HepG2 (cell line): ENCODE data around the gene CREBBP.

Experiments
- MTA1 ChIP-seq: sonication (generic); formaldehyde crosslinking; IDR thresholded peaks from 2 replicates; pipeline ENCODE4 v1.4.0; 2020; ENCODE audit warnings: missing genetic modification reagents, mild to moderate bottlenecking, borderline replicate concordance
- NFIC ChIP-seq: IDR thresholded peaks from 2 replicates; pipeline ENCODE4 v1.6.1; 2012; ENCODE audit warnings: mild to moderate bottlenecking, low read length, inconsistent platforms
- PHF8 ChIP-seq: sonication (generic); formaldehyde crosslinking; IDR thresholded peaks from 2 replicates; pipeline ENCODE4 v1.5.0; 2020; ENCODE audit warnings: missing genetic modification reagents
- POLR2A ChIP-seq, 2 experiments: IDR thresholded peaks; 2 replicates each; pipeline ENCODE4 v1.6.1; 2011; ENCODE audit warnings: low read depth in 2 of 2, low read length in 2 of 2, mild to moderate bottlenecking in 1 of 2, moderate library complexity in 1 of 2; ENCODE audit not compliant: insufficient read depth in 1 of 2
- POLR2AphosphoS5 ChIP-seq: IDR thresholded peaks from 2 replicates; pipeline ENCODE4 v1.6.1; 2012; ENCODE audit warnings: low read depth, low read length
- SRSF4 ChIP-seq: fragments of 200-400 bp; formaldehyde crosslinking; IDR thresholded peaks from one replicate; pipeline ENCODE4 v1.6.1; 2018; ENCODE audit warnings: mild to moderate bottlenecking, low read depth, low read length, moderate library complexity; ENCODE audit not compliant: poor library complexity, severe bottlenecking
- ZNF3 ChIP-seq: IDR thresholded peaks from 2 replicates; pipeline ENCODE4 v1.7.0; 2017; ENCODE audit warnings: inconsistent platforms
- ZNF549 ChIP-seq: sonication (generic); formaldehyde crosslinking; IDR thresholded peaks from 2 replicates; pipeline ENCODE4 v1.5.0; 2020; ENCODE audit warnings: missing genetic modification reagents

- TF ChIP-seq ZNF549 (CRISPR knock-in tag), result no peak
- TF ChIP-seq ZNF3 (CRISPR knock-in tag), result no peak
- TF ChIP-seq SRSF4, result no peak
- no peak for TF ChIP-seq POLR2A (IDR thresholded peaks at IDR 0.05; ENCODE audit: insufficient read depth in 1 of 2, low read depth in 2 of 2, low read length in 2 of 2)
- TF ChIP-seq NFIC, result no peak
- no peak for TF ChIP-seq PHF8 (CRISPR knock-in tag)
- TF ChIP-seq MTA1, result no peak
- TF ChIP-seq POLR2AphosphoS5, result no peak
Measured at GRCh38 chr16:3906363-3906762, 25.9 kb upstream of the CREBBP start.
